GM13976 (cell line): ENCODE results near the gene RAB4B.
"Not testable (repeated sequence)": the region's sequence is repeated elsewhere in the genome, so short reads cannot be mapped to it uniquely, and the experiment has no call there.

Experiments used
- DNase-seq: peaks from one replicate; pipeline ENCODE4 v3.0.0; 2012; ENCODE audit warnings: low spot score
- in situ Hi-C: fragments of 300-500 bp; cut with MboI; formaldehyde crosslinking; loops from one replicate; pipeline ENCODE4 v1.12.0; 2022; ENCODE audit warnings: low sequenced_read_pairs, mixed read lengths, inconsistent platforms; ENCODE audit not compliant: unreplicated experiment
- TF ChIP-seq, protein P1 (sequence below): IDR thresholded peaks from 2 replicates; pipeline ENCODE4 v1.5.1; 2012; ENCODE audit warnings: borderline replicate concordance, mild to moderate bottlenecking; ENCODE audit not compliant: insufficient read depth; ENCODE audit errors: extremely low read depth, missing control alignments, control extremely low read depth

Gene RAB4B, protein sequence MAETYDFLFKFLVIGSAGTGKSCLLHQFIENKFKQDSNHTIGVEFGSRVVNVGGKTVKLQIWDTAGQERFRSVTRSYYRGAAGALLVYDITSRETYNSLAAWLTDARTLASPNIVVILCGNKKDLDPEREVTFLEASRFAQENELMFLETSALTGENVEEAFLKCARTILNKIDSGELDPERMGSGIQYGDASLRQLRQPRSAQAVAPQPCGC

DNA sequence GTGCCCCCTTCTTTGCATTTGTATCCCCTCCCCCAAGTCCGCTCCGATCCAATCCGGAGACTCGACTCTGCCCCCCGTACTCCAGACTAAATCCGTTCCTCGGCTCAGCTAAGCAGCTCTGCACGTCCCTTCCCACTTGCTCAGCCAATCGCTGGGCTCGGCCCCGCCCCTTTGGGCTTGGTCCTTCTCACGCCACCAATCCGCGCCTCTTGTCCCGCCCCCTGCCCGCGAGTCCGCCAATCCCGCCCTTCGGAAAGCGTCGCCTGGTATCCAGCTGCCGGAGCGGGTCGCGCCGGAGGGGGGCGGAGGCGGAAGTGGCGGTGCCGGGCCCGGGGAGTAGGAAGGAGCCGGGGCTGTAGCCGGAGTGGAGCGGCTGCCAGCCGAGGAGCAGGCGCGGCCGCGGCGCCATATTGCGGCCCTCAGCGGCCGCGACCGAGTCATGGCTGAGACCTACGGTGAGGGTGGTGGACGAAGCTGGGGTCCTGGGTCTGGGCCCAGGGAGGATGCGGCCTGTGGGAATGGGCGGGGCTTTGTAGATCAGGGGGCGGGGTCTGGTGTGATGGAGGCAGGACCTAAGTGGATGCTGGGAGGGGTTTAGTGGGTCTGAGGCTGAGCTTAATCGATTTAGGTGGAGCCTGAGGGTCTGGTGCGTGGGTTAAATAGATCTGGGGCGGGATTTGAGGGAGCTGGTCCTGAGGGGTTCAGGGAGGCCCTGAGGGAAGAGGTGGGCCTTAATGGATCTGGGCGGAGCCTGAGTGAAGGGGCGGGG lies at the start of gene RAB4B:
RAB4B (plus strand) TSS at position 311 of the 769 bp plus-strand sequence; CDS start at position 440, 129 bp downstream.
- in situ Hi-C loops, result no loop called here
- TF ChIP-seq, protein P1, sequence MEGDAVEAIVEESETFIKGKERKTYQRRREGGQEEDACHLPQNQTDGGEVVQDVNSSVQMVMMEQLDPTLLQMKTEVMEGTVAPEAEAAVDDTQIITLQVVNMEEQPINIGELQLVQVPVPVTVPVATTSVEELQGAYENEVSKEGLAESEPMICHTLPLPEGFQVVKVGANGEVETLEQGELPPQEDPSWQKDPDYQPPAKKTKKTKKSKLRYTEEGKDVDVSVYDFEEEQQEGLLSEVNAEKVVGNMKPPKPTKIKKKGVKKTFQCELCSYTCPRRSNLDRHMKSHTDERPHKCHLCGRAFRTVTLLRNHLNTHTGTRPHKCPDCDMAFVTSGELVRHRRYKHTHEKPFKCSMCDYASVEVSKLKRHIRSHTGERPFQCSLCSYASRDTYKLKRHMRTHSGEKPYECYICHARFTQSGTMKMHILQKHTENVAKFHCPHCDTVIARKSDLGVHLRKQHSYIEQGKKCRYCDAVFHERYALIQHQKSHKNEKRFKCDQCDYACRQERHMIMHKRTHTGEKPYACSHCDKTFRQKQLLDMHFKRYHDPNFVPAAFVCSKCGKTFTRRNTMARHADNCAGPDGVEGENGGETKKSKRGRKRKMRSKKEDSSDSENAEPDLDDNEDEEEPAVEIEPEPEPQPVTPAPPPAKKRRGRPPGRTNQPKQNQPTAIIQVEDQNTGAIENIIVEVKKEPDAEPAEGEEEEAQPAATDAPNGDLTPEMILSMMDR, result no peak
- DNase-seq, result peak; percentile 95

DNA sequence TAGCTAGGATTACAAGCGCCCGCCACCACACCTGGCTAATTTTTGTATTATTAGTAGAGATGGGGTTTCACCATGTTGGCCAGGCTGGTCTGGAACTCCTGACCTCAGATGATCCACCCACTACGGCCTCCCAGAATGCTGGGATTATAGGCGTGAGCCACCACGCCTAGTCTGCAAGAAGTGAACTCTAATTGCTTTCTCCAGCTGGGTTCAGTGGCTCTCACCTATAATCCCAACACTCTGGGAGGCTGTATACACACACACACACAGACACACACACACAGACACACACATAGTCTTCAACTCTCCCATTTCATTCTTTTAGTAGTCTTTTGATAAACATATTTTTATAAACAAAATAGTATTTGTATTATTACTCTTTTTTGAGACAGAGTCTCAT lies 48.0 kb upstream of the RAB4B start:
- DNase-seq, in situ Hi-C loops: not testable (repeated sequence)

GRCh38 chr19:40732304-40732703 lies 45.7 kb upstream of the RAB4B start:
- in situ Hi-C loops, DNase-seq: not testable (repeated sequence)

- no peak for DNase-seq
- in situ Hi-C loops, result no loop called here
- TF ChIP-seq, protein P1, result no peak
These were observed 44.9 kb upstream of the RAB4B start for GRCh38 chr19:40733149-40733548.

DNA sequence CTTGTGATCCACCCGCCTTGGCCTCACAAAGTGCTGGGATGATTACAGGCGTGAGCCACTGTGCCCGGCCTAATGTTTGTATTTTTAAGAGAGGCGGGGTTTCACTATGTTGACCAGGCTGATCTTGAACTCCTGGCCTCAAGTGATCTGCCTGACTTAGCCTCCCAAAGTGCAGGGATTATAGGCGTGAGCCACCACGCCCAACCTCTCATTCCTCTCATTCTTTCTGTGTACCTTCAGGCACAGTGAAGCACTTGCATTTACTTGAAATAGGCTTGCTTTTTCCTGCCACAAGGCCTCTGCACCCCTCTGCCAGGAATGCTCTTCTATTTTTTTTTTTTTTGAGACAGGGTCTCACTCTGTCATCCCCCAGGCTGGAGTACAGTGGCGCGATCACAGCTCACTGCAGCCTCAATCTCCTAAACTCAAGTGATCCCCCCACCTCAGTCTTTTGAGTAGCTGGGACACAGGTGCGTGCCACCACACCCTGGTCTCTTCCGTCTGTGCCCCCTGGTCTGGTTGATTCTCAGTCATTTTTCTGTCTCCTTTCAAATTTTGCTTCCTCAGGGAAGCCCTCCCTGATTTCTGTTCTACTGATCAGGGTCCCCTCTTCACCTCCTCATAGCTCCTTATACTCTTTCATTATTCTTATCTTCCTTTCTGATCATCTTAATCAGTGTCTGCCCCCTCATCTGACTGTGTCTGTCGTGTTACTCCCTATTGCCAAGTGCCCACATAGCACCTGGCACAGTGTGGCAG lies 42.9 kb upstream of the RAB4B start:
- no peak for DNase-seq
- TF ChIP-seq, protein P1, result no peak
- in situ Hi-C loops, result no loop called here

- no peak for DNase-seq
- in situ Hi-C loops, result no loop called here
- TF ChIP-seq, protein P1, result no peak
These were observed 41.4 kb upstream of the RAB4B start for GRCh38 chr19:40736661-40737060.

- in situ Hi-C loops, result no loop called here
- TF ChIP-seq, protein P1, result no peak
- DNase-seq, result no peak
These were observed 40.9 kb upstream of the RAB4B start for GRCh38 chr19:40737102-40737644.
